OCI-LY1 (cell line): Measurements from ENCODE around the gene FOXK2.

Experiments used
- CTCF ChIP-seq: fragments of 200-600 bp; sonication (generic), shearing (Covaris generic); IDR thresholded peaks from 2 replicates; pipeline ENCODE4 v1.5.1; 2017; ENCODE audit warnings: mild to moderate bottlenecking, antibody characterized with exemption, low read length, moderate library complexity, mixed read lengths
- EZH2 ChIP-seq: fragments of 200-600 bp; sonication (generic), shearing (Covaris generic); IDR thresholded peaks from 2 replicates; pipeline ENCODE4 v1.8.0; 2017; ENCODE audit warnings: borderline replicate concordance, mixed run types, mild to moderate bottlenecking, antibody characterized with exemption, low read length, moderate library complexity, mixed read lengths

GRCh38 chr17:82491533-82491932 is 28.0 kb upstream of the FOXK2 start:
- TF ChIP-seq CTCF, result no peak
- no peak for TF ChIP-seq EZH2
